GM23338 (cell line): ENCODE data around the gene OLR1. TPM values are rescaled to one million over a fixed set of nuclear protein-coding genes. Genes with fewer than 3 reads are reported as not detected.

Experiments used
- ATAC-seq: fragments of 200-7000 bp; cut with Tn5 transposase; 3 replicates; pipeline ENCODE4 v1.9.1; 2020
- DNase-seq: peaks from one replicate; pipeline ENCODE4 v3.0.0-alpha.2; 2015; ENCODE audit warnings: low spot score
- H2AFZ ChIP-seq: fragments of 200-600 bp; sonication (generic); 2 replicates; pipeline ENCODE4 v1.8.0; 2016; ENCODE audit warnings: antibody characterized with exemption, mild to moderate bottlenecking, moderate library complexity
- H3F3A ChIP-seq: fragments of 200-600 bp; sonication (generic); replicated peaks from 2 replicates; pipeline ENCODE4 v1.8.0; 2017; ENCODE audit warnings: antibody characterized with exemption, mixed run types, low read depth
- H3K27ac ChIP-seq: fragments of 200-600 bp; sonication (generic); 2 replicates; pipeline ENCODE4 v1.6.1; 2016; ENCODE audit warnings: low read depth
- H3K27me3 ChIP-seq: fragments of 200-600 bp; sonication (generic); 2 replicates; pipeline ENCODE4 v1.8.0; 2016; ENCODE audit warnings: mild to moderate bottlenecking, mixed run types, moderate library complexity; ENCODE audit not compliant: insufficient read depth
- H3K36me3 ChIP-seq: fragments of 200-600 bp; sonication (generic); 2 replicates; pipeline ENCODE4 v1.8.0; 2016; ENCODE audit warnings: mild to moderate bottlenecking; ENCODE audit not compliant: insufficient read depth
- H3K4me1 ChIP-seq: fragments of 200-600 bp; sonication (generic); 2 replicates; pipeline ENCODE4 v1.8.0; 2016; ENCODE audit warnings: mild to moderate bottlenecking, moderate library complexity; ENCODE audit not compliant: insufficient read depth
- H3K4me2 ChIP-seq: fragments of 200-600 bp; sonication (generic); 2 replicates; pipeline ENCODE4 v1.7.1; 2017; ENCODE audit warnings: mixed run types
- H3K4me3 ChIP-seq: fragments of 200-600 bp; sonication (generic); 2 replicates; pipeline ENCODE4 v1.6.1; 2016; ENCODE audit warnings: mixed run types
- H3K79me2 ChIP-seq: fragments of 200-600 bp; sonication (generic); replicated peaks from 2 replicates; pipeline ENCODE4 v1.8.0; 2017; ENCODE audit warnings: mild to moderate bottlenecking; ENCODE audit not compliant: insufficient read depth
- H3K9me2 ChIP-seq: fragments of 200-600 bp; sonication (generic); 2 replicates; pipeline ENCODE4 v1.8.0; 2017; ENCODE audit not compliant: insufficient read depth
- H4K20me1 ChIP-seq: fragments of 200-600 bp; sonication (generic); replicated peaks from 2 replicates; pipeline ENCODE4 v1.8.0; 2017; ENCODE audit warnings: mild to moderate bottlenecking; ENCODE audit not compliant: insufficient read depth
- H3K27ac Mint-ChIP-seq: 2 replicates; pipeline ENCODE4 v1.8.0; 2020; ENCODE audit warnings: inconsistent platforms, mild to moderate bottlenecking, moderate library complexity, mixed read lengths
- H3K27me3 Mint-ChIP-seq: 3 replicates; pipeline ENCODE4 v1.8.0; 2022; ENCODE audit warnings: low read depth, mild to moderate bottlenecking, moderate library complexity, mixed read lengths, inconsistent platforms; ENCODE audit not compliant: insufficient read depth, poor library complexity
- H3K36me3 Mint-ChIP-seq: 3 replicates; pipeline ENCODE4 v1.8.0; 2021; ENCODE audit warnings: low read depth, mild to moderate bottlenecking, inconsistent platforms, moderate library complexity, mixed read lengths
- H3K4me1 Mint-ChIP-seq: 3 replicates; pipeline ENCODE4 v1.8.0; 2020; ENCODE audit warnings: mild to moderate bottlenecking, inconsistent platforms, mixed read lengths
- H3K4me3 Mint-ChIP-seq: 3 replicates; pipeline ENCODE4 v1.8.0; 2021; ENCODE audit warnings: moderate library complexity, mild to moderate bottlenecking, inconsistent platforms, mixed read lengths
- H3K9me3 Mint-ChIP-seq: 3 replicates; pipeline ENCODE4 v1.8.0; 2020; ENCODE audit warnings: moderate library complexity, mild to moderate bottlenecking, inconsistent platforms, mixed read lengths
- CREB1 ChIP-seq: fragments of 250-450 bp; sonication (Bioruptor Pico); IDR thresholded peaks from 2 replicates; pipeline ENCODE4 v1.5.0; 2020; ENCODE audit warnings: low read depth, mild to moderate bottlenecking, moderate library complexity
- ETS1 ChIP-seq: IDR thresholded peaks from 2 replicates; pipeline ENCODE4 v1.6.1; 2016; ENCODE audit warnings: antibody characterized with exemption
- EZH2 ChIP-seq: fragments of 200-600 bp; sonication (generic); IDR thresholded peaks from one replicate; pipeline ENCODE4 v1.8.0; 2017; ENCODE audit warnings: antibody characterized with exemption, mild to moderate bottlenecking, low read depth; ENCODE audit not compliant: unreplicated experiment
- EZH2phosphoT487 ChIP-seq: fragments of 200-600 bp; sonication (generic); IDR thresholded peaks from one replicate; pipeline ENCODE4 v1.8.1; 2018; ENCODE audit warnings: antibody characterized with exemption; ENCODE audit not compliant: unreplicated experiment
- NANOG ChIP-seq: IDR thresholded peaks from 2 replicates; pipeline ENCODE4 v1.6.1; 2016; ENCODE audit warnings: antibody characterized with exemption, borderline replicate concordance
- POLR2AphosphoS5 ChIP-seq: IDR thresholded peaks from 2 replicates; pipeline ENCODE4 v1.6.1; 2016; ENCODE audit warnings: antibody characterized with exemption, low read depth
- REST ChIP-seq: IDR thresholded peaks from one replicate; pipeline ENCODE4 v1.6.1; 2018; ENCODE audit warnings: antibody characterized with exemption; ENCODE audit not compliant: unreplicated experiment
- STAT1 ChIP-seq: IDR thresholded peaks from one replicate; pipeline ENCODE4 v1.6.1; 2016; ENCODE audit warnings: antibody characterized with exemption; ENCODE audit not compliant: unreplicated experiment
- ZNF462 ChIP-seq: fragments of 250-450 bp; sonication (Bioruptor Pico); IDR thresholded peaks from 2 replicates; pipeline ENCODE4 v1.5.0; 2020; ENCODE audit warnings: mild to moderate bottlenecking, moderate library complexity
- polyA plus RNA-seq: library from polyadenylated mRNA; unstranded; fragments of >200 nt; fragmentation: Nextera tagmentation; extraction: Ambion mirVana; gene quantifications from 2 replicates; pipeline ENCODE4 v1.2.1, GENCODE V29; 2016
- total RNA-seq: library from RNA; depleted of rRNA; stranded (reverse); fragments of >200 nt; shearing (Covaris generic); gene quantifications from 2 replicates; pipeline ENCODE4 v1.2.3, GENCODE V29; 2014
- TF ChIP-seq, protein P1 (sequence below), 2 experiments: fragments of 200-600 bp in 1 of 2; sonication (generic) in 1 of 2; conservative IDR thresholded peaks; 2 replicates each; pipeline versions ENCODE4 v1.5.1 to v1.6.1; 2016 to 2017; ENCODE audit warnings: antibody characterized with exemption in 2 of 2, low read depth in 2 of 2, mild to moderate bottlenecking in 2 of 2, moderate library complexity in 1 of 2

OLR1 gene
- total and polyA plus RNA-seq, 2 experiments from 2014 or later: not detected

DNA sequence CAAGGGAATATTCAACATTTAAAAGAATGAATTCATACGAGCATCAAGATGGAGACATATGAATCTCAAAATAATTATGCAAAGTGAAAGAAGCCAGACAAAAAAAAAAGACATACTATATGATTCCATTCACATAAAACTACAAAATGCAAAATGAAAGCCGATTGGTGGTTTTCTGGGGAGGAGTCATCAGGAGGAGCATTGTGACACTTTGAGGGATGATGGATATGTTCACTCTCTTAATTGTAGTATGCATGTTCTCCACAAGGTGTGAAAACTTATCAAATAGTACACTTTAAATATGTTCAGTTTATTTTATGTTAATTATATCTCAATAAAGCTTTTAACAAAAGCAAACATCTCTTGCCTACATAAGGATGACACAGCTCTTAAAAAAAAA is 13.5 kb downstream of the OLR1 start:
- no peak overlapping the region for H3K4me3 ChIP-seq
- H3K27me3 ChIP-seq: no peaks in the 10 kb centered on the region
- no peaks in the 10 kb centered on the region for H3F3A ChIP-seq
- H3K4me1 Mint-ChIP-seq: peaks cover 6% of the 10 kb centered on the region; the same call in 1 of the 3 replicates
- no peak overlapping the region for H3K27ac ChIP-seq
- no peaks in the 10 kb centered on the region for H3K79me2 ChIP-seq
- no peak for DNase-seq
- no peaks in the 10 kb centered on the region for H4K20me1 ChIP-seq
- no peak overlapping the region for H3K27ac Mint-ChIP-seq
- no peaks in the 10 kb centered on the region for H3K27me3 Mint-ChIP-seq
- no peaks in the 10 kb centered on the region for H3K9me3 Mint-ChIP-seq
- no peak overlapping the region for H2AFZ ChIP-seq
- H3K4me1 ChIP-seq: peaks cover 10% of the 10 kb centered on the region; the same call in 1 of the 2 replicates
- TF ChIP-seq POLR2AphosphoS5: no peak
- no peak for TF ChIP-seq REST
- TF ChIP-seq CREB1 (CRISPR knock-in tag): no peak
- no peak overlapping the region for H3K4me2 ChIP-seq
- no peaks in the 10 kb centered on the region for H3K36me3 Mint-ChIP-seq
- no peak for ATAC-seq
- no peak overlapping the region for H3K4me3 Mint-ChIP-seq
- H3K9me2 ChIP-seq: no peaks in the 10 kb centered on the region
- H3K36me3 ChIP-seq: no peaks in the 10 kb centered on the region

DNA sequence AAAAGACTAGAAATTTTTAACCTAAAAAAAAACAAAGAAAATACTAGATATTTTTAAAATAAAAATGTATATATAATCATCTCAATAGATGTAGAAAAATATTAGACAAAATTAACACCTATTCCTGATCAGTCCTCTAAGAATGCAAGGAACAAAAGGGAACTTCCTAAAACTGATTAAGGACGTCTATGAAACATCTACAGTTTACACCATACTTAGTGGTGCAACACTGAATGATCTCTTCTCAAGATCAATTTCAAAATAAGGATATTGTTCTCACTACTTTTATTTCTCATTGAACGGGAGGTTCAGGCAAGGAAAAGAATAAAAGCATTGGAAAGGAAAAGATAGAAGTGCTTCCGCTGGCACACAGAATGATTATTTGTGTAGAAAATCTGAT is 16.0 kb downstream of the OLR1 start:
- H3F3A ChIP-seq: no peaks in the 10 kb centered on the region
- Mint-ChIP-seq H3K4me3 (no peak overlapping the region), H3K27me3 (no peaks in the 10 kb centered on the region), H3K36me3 (no peaks in the 10 kb centered on the region), H3K27ac (no peak overlapping the region), H3K9me3 (no peaks in the 10 kb centered on the region), H3K4me1 (peaks cover 6% of the 10 kb centered on the region; the same call in 1 of the 3 replicates)
- no peaks in the 10 kb centered on the region for H3K27me3 ChIP-seq
- no peak overlapping the region for H3K4me3 ChIP-seq
- ATAC-seq (no peak), DNase-seq (no peak)
- no peaks in the 10 kb centered on the region for H3K9me2 ChIP-seq
- no peaks in the 10 kb centered on the region for H4K20me1 ChIP-seq
- no peak overlapping the region for H3K27ac ChIP-seq
- peaks cover 10% of the 10 kb centered on the region; the same call in 1 of the 2 replicates for H3K4me1 ChIP-seq
- no peak overlapping the region for H3K4me2 ChIP-seq
- H2AFZ ChIP-seq: no peak overlapping the region
- H3K36me3 ChIP-seq: no peaks in the 10 kb centered on the region
- H3K79me2 ChIP-seq: no peaks in the 10 kb centered on the region
- TF ChIP-seq CREB1 (CRISPR knock-in tag): no peak
- no peak for TF ChIP-seq EZH2
- TF ChIP-seq NANOG: no peak
- TF ChIP-seq ZNF462 (CRISPR knock-in tag): no peak
- TF ChIP-seq STAT1: no peak
- no peak for TF ChIP-seq EZH2phosphoT487
- TF ChIP-seq ETS1: no peak
- TF ChIP-seq, protein P1, sequence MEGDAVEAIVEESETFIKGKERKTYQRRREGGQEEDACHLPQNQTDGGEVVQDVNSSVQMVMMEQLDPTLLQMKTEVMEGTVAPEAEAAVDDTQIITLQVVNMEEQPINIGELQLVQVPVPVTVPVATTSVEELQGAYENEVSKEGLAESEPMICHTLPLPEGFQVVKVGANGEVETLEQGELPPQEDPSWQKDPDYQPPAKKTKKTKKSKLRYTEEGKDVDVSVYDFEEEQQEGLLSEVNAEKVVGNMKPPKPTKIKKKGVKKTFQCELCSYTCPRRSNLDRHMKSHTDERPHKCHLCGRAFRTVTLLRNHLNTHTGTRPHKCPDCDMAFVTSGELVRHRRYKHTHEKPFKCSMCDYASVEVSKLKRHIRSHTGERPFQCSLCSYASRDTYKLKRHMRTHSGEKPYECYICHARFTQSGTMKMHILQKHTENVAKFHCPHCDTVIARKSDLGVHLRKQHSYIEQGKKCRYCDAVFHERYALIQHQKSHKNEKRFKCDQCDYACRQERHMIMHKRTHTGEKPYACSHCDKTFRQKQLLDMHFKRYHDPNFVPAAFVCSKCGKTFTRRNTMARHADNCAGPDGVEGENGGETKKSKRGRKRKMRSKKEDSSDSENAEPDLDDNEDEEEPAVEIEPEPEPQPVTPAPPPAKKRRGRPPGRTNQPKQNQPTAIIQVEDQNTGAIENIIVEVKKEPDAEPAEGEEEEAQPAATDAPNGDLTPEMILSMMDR (conservative IDR thresholded peaks at IDR 0.05; ENCODE audit: low read depth in 2 of 2): no peak
